ENCODE results near the gene CCNT2.
"Not testable (repeated sequence)": the region's sequence is repeated elsewhere in the genome, so short reads cannot be mapped to it uniquely, and the experiment has no call there.

Gene CCNT2

GRCh38 chr2:134950886-134951285 is 32.3 kb downstream of the CCNT2 start:
- Histone ChIP-seq H3K9me3 (ENCODE audit: control insufficient read depth, low read depth, low read length) (no peaks in the 10 kb centered on the region), H3K4me3 (ENCODE audit: low read length) (no peak overlapping the region), H3K4me1 (ENCODE audit: control insufficient read depth, low read depth, low read length) (no peaks in the 10 kb centered on the region), H3K9ac (ENCODE audit: low read length) (no peak overlapping the region), H3K27ac (ENCODE audit: low read length) (no peak overlapping the region), H3K27me3 (ENCODE audit: control insufficient read depth, insufficient read depth, low read length) (no peaks in the 10 kb centered on the region), H3K36me3 (ENCODE audit: control insufficient read depth, low read depth, low read length) (peaks cover 77% of the 10 kb centered on the region)

- H3K27ac ChIP-seq (ENCODE audit: low read length), result no peak overlapping the region
- H3K9me3 ChIP-seq (ENCODE audit: control insufficient read depth, low read depth, low read length), result no peaks in the 10 kb centered on the region
- no peak overlapping the region for H3K9ac ChIP-seq (ENCODE audit: low read length)
- no peak overlapping the region for H3K4me3 ChIP-seq (ENCODE audit: low read length)
- H3K4me1 ChIP-seq (ENCODE audit: control insufficient read depth, low read depth, low read length), result no peaks in the 10 kb centered on the region
- H3K27me3 ChIP-seq (ENCODE audit: control insufficient read depth, insufficient read depth, low read length), result no peaks in the 10 kb centered on the region
- H3K36me3 ChIP-seq (ENCODE audit: control insufficient read depth, low read depth, low read length), result peaks cover 78% of the 10 kb centered on the region
Observed at GRCh38 chr2:134952608-134953007, 34.0 kb downstream of the CCNT2 start.

- no peak overlapping the region for H3K4me3 ChIP-seq (ENCODE audit: low read length)
- H3K27ac ChIP-seq (ENCODE audit: low read length), result no peak overlapping the region
- H3K9ac ChIP-seq (ENCODE audit: low read length), result no peak overlapping the region
- H3K9me3 ChIP-seq (ENCODE audit: control insufficient read depth, low read depth, low read length), result no peaks in the 10 kb centered on the region
- H3K27me3 ChIP-seq (ENCODE audit: control insufficient read depth, insufficient read depth, low read length), result no peaks in the 10 kb centered on the region
- no peaks in the 10 kb centered on the region for H3K4me1 ChIP-seq (ENCODE audit: control insufficient read depth, low read depth, low read length)
- H3K36me3 ChIP-seq (ENCODE audit: control insufficient read depth, low read depth, low read length), result peaks cover 74% of the 10 kb centered on the region
Observed at GRCh38 chr2:134954065-134954464, 35.4 kb downstream of the CCNT2 start.

GRCh38 chr2:134955744-134956143 is 37.1 kb downstream of the CCNT2 start:
- Histone ChIP-seq H3K4me3 (ENCODE audit: low read length) (no peak overlapping the region), H3K27me3 (ENCODE audit: control insufficient read depth, insufficient read depth, low read length) (no peaks in the 10 kb centered on the region), H3K27ac (ENCODE audit: low read length) (no peak overlapping the region), H3K4me1 (ENCODE audit: control insufficient read depth, low read depth, low read length) (no peaks in the 10 kb centered on the region), H3K9me3 (ENCODE audit: control insufficient read depth, low read depth, low read length) (no peaks in the 10 kb centered on the region), H3K9ac (ENCODE audit: low read length) (no peak overlapping the region), H3K36me3 (ENCODE audit: control insufficient read depth, low read depth, low read length) (peaks cover 65% of the 10 kb centered on the region)

GRCh38 chr2:134957477-134957876 is 38.9 kb downstream of the CCNT2 start:
- Histone ChIP-seq H3K9ac (ENCODE audit: low read length) (no peak overlapping the region), H3K9me3 (ENCODE audit: control insufficient read depth, low read depth, low read length) (no peaks in the 10 kb centered on the region), H3K27me3 (ENCODE audit: control insufficient read depth, insufficient read depth, low read length) (no peaks in the 10 kb centered on the region), H3K4me3 (ENCODE audit: low read length) (no peak overlapping the region), H3K27ac (ENCODE audit: low read length) (no peak overlapping the region), H3K36me3 (ENCODE audit: control insufficient read depth, low read depth, low read length) (peaks cover 50% of the 10 kb centered on the region), H3K4me1 (ENCODE audit: control insufficient read depth, low read depth, low read length) (no peaks in the 10 kb centered on the region)

GRCh38 chr2:134967166-134967565 is 48.5 kb downstream of the CCNT2 start:
- not testable (repeated sequence) for H3K9ac ChIP-seq (ENCODE audit: low read length); H3K4me3 ChIP-seq (ENCODE audit: low read length); H3K4me1 ChIP-seq (ENCODE audit: control insufficient read depth, low read depth, low read length); H3K27me3 ChIP-seq (ENCODE audit: control insufficient read depth, insufficient read depth, low read length); H3K9me3 ChIP-seq (ENCODE audit: control insufficient read depth, low read depth, low read length); H3K27ac ChIP-seq (ENCODE audit: low read length); H3K36me3 ChIP-seq (ENCODE audit: control insufficient read depth, low read depth, low read length)

GRCh38 chr2:134973241-134974138 is 54.9 kb downstream of the CCNT2 start:
- H3K27ac ChIP-seq (ENCODE audit: low read length), result no peak overlapping the region
- no peaks in the 10 kb centered on the region for H3K4me1 ChIP-seq (ENCODE audit: control insufficient read depth, low read depth, low read length)
- H3K4me3 ChIP-seq (ENCODE audit: low read length), result no peak overlapping the region
- H3K27me3 ChIP-seq (ENCODE audit: control insufficient read depth, insufficient read depth, low read length), result no peaks in the 10 kb centered on the region
- H3K9me3 ChIP-seq (ENCODE audit: control insufficient read depth, low read depth, low read length), result peaks cover 11% of the 10 kb centered on the region
- no peak overlapping the region for H3K9ac ChIP-seq (ENCODE audit: low read length)
- no peaks in the 10 kb centered on the region for H3K36me3 ChIP-seq (ENCODE audit: control insufficient read depth, low read depth, low read length)

GRCh38 chr2:134975281-134976009 is 56.8 kb downstream of the CCNT2 start:
- Histone ChIP-seq H3K9me3 (ENCODE audit: control insufficient read depth, low read depth, low read length) (peaks cover 8% of the 10 kb centered on the region), H3K4me1 (ENCODE audit: control insufficient read depth, low read depth, low read length) (no peaks in the 10 kb centered on the region), H3K27ac (ENCODE audit: low read length) (no peak overlapping the region), H3K4me3 (ENCODE audit: low read length) (no peak overlapping the region), H3K36me3 (ENCODE audit: control insufficient read depth, low read depth, low read length) (no peaks in the 10 kb centered on the region), H3K27me3 (ENCODE audit: control insufficient read depth, insufficient read depth, low read length) (no peaks in the 10 kb centered on the region), H3K9ac (ENCODE audit: low read length) (no peak overlapping the region)

GRCh38 chr2:134976074-134976702 is 57.6 kb downstream of the CCNT2 start:
- H3K27ac ChIP-seq (ENCODE audit: low read length), result no peak overlapping the region
- H3K9me3 ChIP-seq (ENCODE audit: control insufficient read depth, low read depth, low read length), result peaks cover 8% of the 10 kb centered on the region
- H3K9ac ChIP-seq (ENCODE audit: low read length), result no peak overlapping the region
- H3K36me3 ChIP-seq (ENCODE audit: control insufficient read depth, low read depth, low read length), result no peaks in the 10 kb centered on the region
- H3K4me3 ChIP-seq (ENCODE audit: low read length), result no peak overlapping the region
- H3K4me1 ChIP-seq (ENCODE audit: control insufficient read depth, low read depth, low read length), result no peaks in the 10 kb centered on the region
- no peaks in the 10 kb centered on the region for H3K27me3 ChIP-seq (ENCODE audit: control insufficient read depth, insufficient read depth, low read length)

GRCh38 chr2:134977104-134977503 is 58.5 kb downstream of the CCNT2 start:
- H3K9me3 ChIP-seq (ENCODE audit: control insufficient read depth, low read depth, low read length); H3K9ac ChIP-seq (ENCODE audit: low read length); H3K27me3 ChIP-seq (ENCODE audit: control insufficient read depth, insufficient read depth, low read length); H3K4me3 ChIP-seq (ENCODE audit: low read length); H3K27ac ChIP-seq (ENCODE audit: low read length); H3K4me1 ChIP-seq (ENCODE audit: control insufficient read depth, low read depth, low read length); H3K36me3 ChIP-seq (ENCODE audit: control insufficient read depth, low read depth, low read length): not testable (repeated sequence)

- no peak overlapping the region for H3K4me3 ChIP-seq (ENCODE audit: low read length)
- no peaks in the 10 kb centered on the region for H3K9me3 ChIP-seq (ENCODE audit: control insufficient read depth, low read depth, low read length)
- H3K36me3 ChIP-seq (ENCODE audit: control insufficient read depth, low read depth, low read length), result no peaks in the 10 kb centered on the region
- no peaks in the 10 kb centered on the region for H3K27me3 ChIP-seq (ENCODE audit: control insufficient read depth, insufficient read depth, low read length)
- no peak overlapping the region for H3K27ac ChIP-seq (ENCODE audit: low read length)
- H3K9ac ChIP-seq (ENCODE audit: low read length), result no peak overlapping the region
- no peaks in the 10 kb centered on the region for H3K4me1 ChIP-seq (ENCODE audit: control insufficient read depth, low read depth, low read length)
Observed at GRCh38 chr2:134979221-134979620, 60.6 kb downstream of the CCNT2 start.

Measured in iPS-18a (cell line).